ENCODE measurements around the gene GNG12. TPM values are rescaled to one million over a fixed set of nuclear protein-coding genes. Genes with fewer than 3 reads are reported as not detected.

Gene GNG12
- total and polyA plus RNA-seq, 4 donors = 61.3 to 157 (median 78.5) TPM

- Histone ChIP-seq H3K36me3 (ENCODE audit: control insufficient read depth, insufficient read depth, low read length) (no peaks in the 10 kb centered on the region), H3K27ac (ENCODE audit: low read depth, low read length) (no peak overlapping the region), H3K9me3 (ENCODE audit: control insufficient read depth, insufficient read depth, low read length) (no peaks in the 10 kb centered on the region), H3K4me3 (ENCODE audit: low read depth, low read length) (no peak overlapping the region), H3K4me1 (ENCODE audit: control insufficient read depth, insufficient read depth, low read length) (peaks cover 16% of the 10 kb centered on the region), H3K27me3 (ENCODE audit: control insufficient read depth, insufficient read depth, low read length) (peaks cover 8% of the 10 kb centered on the region)
- 92% methylated on average over 2 of the region's 4 CpGs for WGBS (ENCODE audit: insufficient coverage)
- DNase-seq (ENCODE audit: low read depth in 4 of 6, low spot score in 6 of 6) = no peak
Measured at GRCh38 chr1:67834246-67834877, 1.1 kb upstream of the GNG12 start.

DNA sequence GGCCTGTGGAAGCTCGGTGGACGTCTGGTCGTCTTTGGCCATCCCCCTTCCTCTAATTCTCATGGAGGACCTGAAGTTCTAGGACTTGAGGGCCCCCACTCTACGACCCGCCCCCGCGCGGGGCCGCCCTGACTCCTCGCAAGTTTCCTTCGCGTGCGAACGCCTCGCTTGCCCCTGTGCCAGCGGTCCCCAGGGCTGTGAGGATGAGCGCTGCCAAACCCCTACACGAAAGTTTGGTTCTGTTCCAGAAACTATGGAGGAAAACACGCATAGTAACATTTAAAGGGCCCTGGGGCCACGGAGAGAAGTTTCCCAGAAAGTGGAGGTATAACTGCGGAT lies 304 bp upstream of the GNG12 start:
- peaks cover 8% of the 10 kb centered on the region for H3K27me3 ChIP-seq (ENCODE audit: control insufficient read depth, insufficient read depth, low read length)
- H3K36me3 ChIP-seq (ENCODE audit: control insufficient read depth, insufficient read depth, low read length) = no peaks in the 10 kb centered on the region
- WGBS (ENCODE audit: insufficient coverage) = 10% methylated on average over 17 of the region's 21 CpGs
- no peak for DNase-seq (ENCODE audit: low read depth in 4 of 6, low spot score in 6 of 6)
- H3K9me3 ChIP-seq (ENCODE audit: control insufficient read depth, insufficient read depth, low read length) = no peaks in the 10 kb centered on the region
- peak overlapping the region; percentile 64 for H3K27ac ChIP-seq (ENCODE audit: low read depth, low read length)
- H3K4me1 ChIP-seq (ENCODE audit: control insufficient read depth, insufficient read depth, low read length) = peaks cover 16% of the 10 kb centered on the region
- H3K4me3 ChIP-seq (ENCODE audit: low read depth, low read length) = peak overlapping the region; percentile 85

DNA sequence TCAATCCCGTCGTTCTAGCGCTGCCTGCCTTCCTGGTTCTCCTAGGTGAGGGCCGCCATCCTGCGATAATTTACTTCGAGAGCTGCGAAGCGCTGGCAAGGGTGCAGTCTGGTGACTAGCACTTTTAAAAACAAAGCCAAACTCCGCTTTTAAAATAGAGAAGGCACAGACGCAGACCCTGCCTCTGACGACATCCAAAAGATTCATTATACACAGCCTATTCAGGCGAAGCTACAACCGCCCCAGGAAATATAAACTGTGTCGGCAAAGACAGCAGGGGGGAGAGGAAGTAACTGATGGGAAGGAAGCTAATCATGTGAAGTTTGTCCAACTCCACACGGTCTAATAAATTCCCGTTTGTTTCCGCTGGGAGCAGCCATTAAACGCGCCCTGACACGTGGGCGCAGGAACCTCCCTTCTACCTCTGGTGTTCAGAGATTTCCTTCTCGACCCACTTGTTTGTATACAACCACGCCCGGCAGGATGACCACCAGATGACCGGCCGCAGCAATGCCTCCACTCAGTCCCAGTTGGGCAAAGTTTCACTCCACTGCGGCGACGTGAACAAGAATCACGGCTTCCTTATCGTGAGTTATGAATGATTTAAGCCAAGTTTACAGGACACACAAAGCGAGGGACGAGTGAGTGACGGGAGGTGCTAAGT lies 1.3 kb downstream of the GNG12 start:
- DNase-seq (ENCODE audit: low read depth in 4 of 6, low spot score in 6 of 6) = peak in 2 of 6 donors; percentile 87
- Histone ChIP-seq H3K27me3 (ENCODE audit: control insufficient read depth, insufficient read depth, low read length) (peaks cover 8% of the 10 kb centered on the region), H3K4me3 (ENCODE audit: low read depth, low read length) (peak overlapping the region; percentile 85), H3K27ac (ENCODE audit: low read depth, low read length) (peak overlapping the region; percentile 84), H3K4me1 (ENCODE audit: control insufficient read depth, insufficient read depth, low read length) (peaks cover 16% of the 10 kb centered on the region), H3K36me3 (ENCODE audit: control insufficient read depth, insufficient read depth, low read length) (no peaks in the 10 kb centered on the region), H3K9me3 (ENCODE audit: control insufficient read depth, insufficient read depth, low read length) (no peaks in the 10 kb centered on the region)
- 0% methylated on average over 23 of the region's 34 CpGs for WGBS (ENCODE audit: insufficient coverage)

DNA sequence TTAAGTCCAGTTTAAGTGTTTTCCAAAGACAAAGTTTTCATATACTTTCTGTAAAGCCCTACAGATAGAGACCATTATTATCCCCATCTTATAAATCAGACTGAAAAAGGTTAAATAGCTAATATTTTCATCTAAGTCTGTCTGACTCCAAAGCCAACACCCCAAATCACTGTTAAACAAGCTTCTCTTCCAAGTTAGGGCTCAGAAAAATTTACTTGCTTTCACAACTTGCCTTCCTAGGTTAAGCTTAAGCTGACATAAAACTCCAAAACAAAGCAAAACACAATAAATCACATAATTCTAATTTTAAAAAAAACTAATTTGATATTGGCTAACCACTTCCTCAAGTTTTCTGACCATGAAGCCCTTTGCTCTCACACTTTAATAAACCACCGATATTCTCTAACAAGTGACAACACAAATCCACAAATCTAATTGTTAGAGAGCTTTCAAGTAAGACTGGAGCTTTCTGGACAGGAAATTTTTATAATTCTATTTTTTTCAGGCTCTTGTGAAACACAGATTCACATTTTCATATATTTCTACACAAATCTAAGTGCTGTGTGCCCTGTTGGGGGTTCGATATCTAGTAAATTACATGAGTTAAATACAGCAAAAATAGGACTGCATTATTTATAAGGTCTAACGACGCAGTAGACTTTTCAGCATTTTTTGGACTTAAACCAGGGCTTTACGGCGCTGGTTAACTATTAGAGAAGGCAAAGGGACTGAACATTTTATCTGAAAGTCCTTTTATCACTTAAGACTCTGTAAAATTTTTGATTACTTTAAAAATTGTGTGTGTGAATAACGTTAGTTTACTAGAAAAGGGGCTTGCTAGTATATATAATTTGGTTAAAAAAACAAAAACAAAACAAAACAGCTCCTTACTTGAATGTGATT lies 2.1 kb downstream of the GNG12 start:
- Histone ChIP-seq H3K9me3 (ENCODE audit: control insufficient read depth, insufficient read depth, low read length) (no peaks in the 10 kb centered on the region), H3K4me3 (ENCODE audit: low read depth, low read length) (peak overlapping the region; percentile 85), H3K27me3 (ENCODE audit: control insufficient read depth, insufficient read depth, low read length) (peaks cover 8% of the 10 kb centered on the region), H3K36me3 (ENCODE audit: control insufficient read depth, insufficient read depth, low read length) (no peaks in the 10 kb centered on the region), H3K4me1 (ENCODE audit: control insufficient read depth, insufficient read depth, low read length) (peaks cover 16% of the 10 kb centered on the region), H3K27ac (ENCODE audit: low read depth, low read length) (peak overlapping the region; percentile 84)
- WGBS (ENCODE audit: insufficient coverage) = no CpG with 5 or more reads among the region's 7 CpGs
- no peak for DNase-seq (ENCODE audit: low read depth in 4 of 6, low spot score in 6 of 6)

- no peak for DNase-seq (ENCODE audit: low read depth in 4 of 6, low spot score in 6 of 6)
- WGBS (ENCODE audit: insufficient coverage) = no CpG with 5 or more reads among the region's 5 CpGs
- Histone ChIP-seq H3K4me3 (ENCODE audit: low read depth, low read length) (no peak overlapping the region), H3K27ac (ENCODE audit: low read depth, low read length) (no peak overlapping the region), H3K27me3 (ENCODE audit: control insufficient read depth, insufficient read depth, low read length) (peaks cover 8% of the 10 kb centered on the region), H3K4me1 (ENCODE audit: control insufficient read depth, insufficient read depth, low read length) (peaks cover 16% of the 10 kb centered on the region), H3K9me3 (ENCODE audit: control insufficient read depth, insufficient read depth, low read length) (no peaks in the 10 kb centered on the region), H3K36me3 (ENCODE audit: control insufficient read depth, insufficient read depth, low read length) (no peaks in the 10 kb centered on the region)
Measured at GRCh38 chr1:67830226-67830625, 3.0 kb downstream of the GNG12 start.

DNA sequence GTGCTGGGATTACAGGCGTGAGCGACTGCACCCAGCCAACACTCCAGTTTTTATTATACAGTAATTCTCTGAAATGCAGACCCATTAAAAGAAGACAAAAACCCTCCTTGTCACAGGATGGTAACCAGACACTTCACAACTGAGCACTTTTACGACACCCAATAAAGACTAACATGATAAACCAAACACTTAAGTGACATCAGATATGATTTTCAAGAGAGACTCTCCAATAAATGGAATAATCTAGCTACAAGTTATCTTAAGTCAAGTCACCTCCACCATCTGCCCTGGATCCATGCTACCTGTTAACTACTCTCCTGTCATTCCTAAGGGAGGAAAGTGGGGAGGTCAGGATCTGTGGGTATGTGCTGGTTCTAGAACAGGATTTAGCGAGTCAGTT lies 5.6 kb downstream of the GNG12 start:
- Histone ChIP-seq H3K4me3 (ENCODE audit: low read depth, low read length) (no peak overlapping the region), H3K4me1 (ENCODE audit: control insufficient read depth, insufficient read depth, low read length) (peaks cover 11% of the 10 kb centered on the region), H3K9me3 (ENCODE audit: control insufficient read depth, insufficient read depth, low read length) (no peaks in the 10 kb centered on the region), H3K27ac (ENCODE audit: low read depth, low read length) (no peak overlapping the region), H3K27me3 (ENCODE audit: control insufficient read depth, insufficient read depth, low read length) (peaks cover 6% of the 10 kb centered on the region), H3K36me3 (ENCODE audit: control insufficient read depth, insufficient read depth, low read length) (no peaks in the 10 kb centered on the region)
- 78% methylated on average over 1 of the region's 4 CpGs for WGBS (ENCODE audit: insufficient coverage)
- no peak for DNase-seq (ENCODE audit: low read depth in 4 of 6, low spot score in 6 of 6)

DNA sequence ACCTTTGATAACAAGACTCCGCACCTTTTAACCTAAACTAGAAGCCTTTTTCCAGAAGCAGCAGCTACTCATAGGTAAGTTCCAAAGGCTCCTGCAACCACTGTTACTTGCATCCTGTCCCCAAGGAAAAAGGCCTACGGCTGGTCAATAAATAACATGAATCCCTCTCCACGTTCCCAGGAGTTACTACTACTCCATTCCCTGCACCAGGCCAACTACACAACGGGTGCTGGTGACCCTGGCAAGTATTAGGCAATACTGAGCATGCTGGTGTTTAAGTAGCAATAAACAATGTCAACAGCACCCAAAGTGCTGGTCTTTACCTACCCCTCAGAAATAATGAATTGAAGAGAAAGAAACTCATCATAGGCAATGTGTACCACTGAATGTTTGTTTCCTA lies 7.7 kb downstream of the GNG12 start:
- no peak for DNase-seq (ENCODE audit: low read depth in 4 of 6, low spot score in 6 of 6)
- H3K9me3 ChIP-seq (ENCODE audit: control insufficient read depth, insufficient read depth, low read length) = no peaks in the 10 kb centered on the region
- H3K27ac ChIP-seq (ENCODE audit: low read depth, low read length) = no peak overlapping the region
- H3K36me3 ChIP-seq (ENCODE audit: control insufficient read depth, insufficient read depth, low read length) = no peaks in the 10 kb centered on the region
- H3K4me1 ChIP-seq (ENCODE audit: control insufficient read depth, insufficient read depth, low read length) = no peaks in the 10 kb centered on the region
- H3K4me3 ChIP-seq (ENCODE audit: low read depth, low read length) = no peak overlapping the region
- no peaks in the 10 kb centered on the region for H3K27me3 ChIP-seq (ENCODE audit: control insufficient read depth, insufficient read depth, low read length)
- WGBS (ENCODE audit: insufficient coverage) = no CpG with 5 or more reads among the region's 4 CpGs

GRCh38 chr1:67824766-67825165 lies 8.5 kb downstream of the GNG12 start:
- H3K27ac ChIP-seq (ENCODE audit: low read depth, low read length) = no peak overlapping the region
- no peaks in the 10 kb centered on the region for H3K27me3 ChIP-seq (ENCODE audit: control insufficient read depth, insufficient read depth, low read length)
- H3K36me3 ChIP-seq (ENCODE audit: control insufficient read depth, insufficient read depth, low read length) = no peaks in the 10 kb centered on the region
- H3K9me3 ChIP-seq (ENCODE audit: control insufficient read depth, insufficient read depth, low read length) = no peaks in the 10 kb centered on the region
- WGBS (ENCODE audit: insufficient coverage) = 92% methylated on average over 1 of the region's 1 CpG
- DNase-seq (ENCODE audit: low read depth in 4 of 6, low spot score in 6 of 6) = peak in 1 of 6 donors; percentile 36
- no peaks in the 10 kb centered on the region for H3K4me1 ChIP-seq (ENCODE audit: control insufficient read depth, insufficient read depth, low read length)
- no peak overlapping the region for H3K4me3 ChIP-seq (ENCODE audit: low read depth, low read length)

DNA sequence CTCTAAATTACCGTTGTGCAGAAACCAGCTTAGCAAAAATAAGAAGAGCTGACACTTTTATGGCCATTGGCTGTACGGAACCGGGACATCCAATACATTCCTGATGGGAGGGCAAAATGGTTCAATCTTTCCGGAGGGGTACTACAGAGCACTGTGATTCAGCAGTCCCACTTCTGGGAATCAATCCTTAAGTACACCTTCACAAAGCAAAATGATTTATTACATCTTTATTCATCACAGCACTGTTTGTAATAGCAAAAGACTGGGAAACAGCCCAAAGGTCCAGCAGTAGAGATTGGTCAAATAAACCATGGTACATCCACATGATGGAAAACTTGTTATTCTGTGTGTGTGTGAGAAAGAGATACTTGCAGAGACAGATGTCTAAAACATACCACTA lies 9.7 kb downstream of the GNG12 start:
- Histone ChIP-seq H3K4me1 (ENCODE audit: control insufficient read depth, insufficient read depth, low read length) (no peaks in the 10 kb centered on the region), H3K9me3 (ENCODE audit: control insufficient read depth, insufficient read depth, low read length) (no peaks in the 10 kb centered on the region), H3K36me3 (ENCODE audit: control insufficient read depth, insufficient read depth, low read length) (no peaks in the 10 kb centered on the region), H3K27ac (ENCODE audit: low read depth, low read length) (no peak overlapping the region), H3K27me3 (ENCODE audit: control insufficient read depth, insufficient read depth, low read length) (no peaks in the 10 kb centered on the region), H3K4me3 (ENCODE audit: low read depth, low read length) (no peak overlapping the region)
- 50% methylated on average over 2 of the region's 4 CpGs for WGBS (ENCODE audit: insufficient coverage)
- DNase-seq (ENCODE audit: low read depth in 4 of 6, low spot score in 6 of 6) = no peak
